ENCODE measurements around the gene HAUS5. TPM values are rescaled to one million over a fixed set of nuclear protein-coding genes. Genes with fewer than 3 reads are reported as not detected.

The HAUS5 gene
- total RNA-seq, 1 experiment from 2014 or later, result 32.9 TPM

- H4K91ac ChIP-seq (ENCODE audit: insufficient read length, low read depth, low read length), result no peak overlapping the region
- no peak overlapping the region for H3K27ac ChIP-seq (ENCODE audit: insufficient read length, low read depth, low read length)
- H3K9me3 ChIP-seq (ENCODE audit: control insufficient read depth, low read depth, low read length), result no peaks in the 10 kb centered on the region
- H3K27me3 ChIP-seq (ENCODE audit: insufficient read depth, low read length), result no peaks in the 10 kb centered on the region
- DNase-seq, result no peak
- peaks cover 2% of the 10 kb centered on the region; the same call in 1 of the 2 replicates for H3K4me1 ChIP-seq (ENCODE audit: insufficient read depth, low read length)
- no peaks in the 10 kb centered on the region for H3K79me1 ChIP-seq (ENCODE audit: insufficient read depth, low read depth, low read length, poor library complexity, severe bottlenecking)
- H3K18ac ChIP-seq (ENCODE audit: insufficient read length, low read depth, low read length), result no peak overlapping the region
- no peak overlapping the region for H4K8ac ChIP-seq (replicated peaks; ENCODE audit: insufficient read length, low read depth, low read length)
- H3T11ph ChIP-seq (ENCODE audit: low read length), result no peak overlapping the region
- Mint-ChIP-seq H3K4me1 (peaks cover 1 to 5% of the 10 kb centered on the region in 2 experiments), H3K36me3 (ENCODE audit: insufficient read depth in 1 of 3, low read depth in 3 of 3) (peaks cover 33 to 76% (median 62%) of the 10 kb centered on the region in 3 experiments), H3K9me3 (no peaks in the 10 kb centered on the region), H3K27me3 (ENCODE audit: low read depth) (peaks cover under 1% of the 10 kb centered on the region; the same call in 1 of the 2 replicates), H3K27ac (no peak overlapping the region), H3K4me3 (no peak overlapping the region)
- H2BK20ac ChIP-seq (ENCODE audit: low read depth, low read length, poor library complexity, severe bottlenecking), result no peak overlapping the region
- TF ChIP-seq, protein P1, sequence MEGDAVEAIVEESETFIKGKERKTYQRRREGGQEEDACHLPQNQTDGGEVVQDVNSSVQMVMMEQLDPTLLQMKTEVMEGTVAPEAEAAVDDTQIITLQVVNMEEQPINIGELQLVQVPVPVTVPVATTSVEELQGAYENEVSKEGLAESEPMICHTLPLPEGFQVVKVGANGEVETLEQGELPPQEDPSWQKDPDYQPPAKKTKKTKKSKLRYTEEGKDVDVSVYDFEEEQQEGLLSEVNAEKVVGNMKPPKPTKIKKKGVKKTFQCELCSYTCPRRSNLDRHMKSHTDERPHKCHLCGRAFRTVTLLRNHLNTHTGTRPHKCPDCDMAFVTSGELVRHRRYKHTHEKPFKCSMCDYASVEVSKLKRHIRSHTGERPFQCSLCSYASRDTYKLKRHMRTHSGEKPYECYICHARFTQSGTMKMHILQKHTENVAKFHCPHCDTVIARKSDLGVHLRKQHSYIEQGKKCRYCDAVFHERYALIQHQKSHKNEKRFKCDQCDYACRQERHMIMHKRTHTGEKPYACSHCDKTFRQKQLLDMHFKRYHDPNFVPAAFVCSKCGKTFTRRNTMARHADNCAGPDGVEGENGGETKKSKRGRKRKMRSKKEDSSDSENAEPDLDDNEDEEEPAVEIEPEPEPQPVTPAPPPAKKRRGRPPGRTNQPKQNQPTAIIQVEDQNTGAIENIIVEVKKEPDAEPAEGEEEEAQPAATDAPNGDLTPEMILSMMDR (conservative IDR thresholded peaks at IDR 0.05), result no peak
- WGBS (ENCODE audit: extremely low coverage, insufficient read length, low lambda C conversion rate), result no CpG with 5 or more reads among the region's 29 CpGs
- no peaks in the 10 kb centered on the region for H4K20me1 ChIP-seq (ENCODE audit: control insufficient read depth, insufficient read depth, insufficient read length)
- no peak overlapping the region for H3K23ac ChIP-seq (ENCODE audit: insufficient read length, low read depth, low read length)
- H3K56ac ChIP-seq (ENCODE audit: insufficient read length, low read depth, low read length), result no peak overlapping the region
- H4K5ac ChIP-seq (ENCODE audit: insufficient read length, low read depth, low read length), result no peak overlapping the region
- no peak overlapping the region for H2AFZ ChIP-seq (ENCODE audit: low read length)
- H3K79me2 ChIP-seq (ENCODE audit: insufficient read depth, low read length), result no peaks in the 10 kb centered on the region; the same call in 1 of the 2 replicates
- no peak overlapping the region for H2BK120ac ChIP-seq (ENCODE audit: low read depth, low read length, poor library complexity, severe bottlenecking)
- no peak overlapping the region for H3K4ac ChIP-seq (ENCODE audit: low read depth, low read length)
- no peak overlapping the region for H3K4me2 ChIP-seq (ENCODE audit: insufficient read depth, insufficient read length, low read length)
- peaks cover 3% of the 10 kb centered on the region for H3K23me2 ChIP-seq (ENCODE audit: insufficient read length, low read depth, low read length, poor library complexity, severe bottlenecking)
- H2AK5ac ChIP-seq (ENCODE audit: insufficient read length, low read length), result no peak overlapping the region
- no peak overlapping the region for H2BK15ac ChIP-seq (ENCODE audit: low read depth, low read length)
- no peak overlapping the region for H3K9ac ChIP-seq (ENCODE audit: extremely low read depth, insufficient read length, low read length)
- no peak overlapping the region for H2BK12ac ChIP-seq (ENCODE audit: insufficient read length, low read depth, low read length)
- H2BK5ac ChIP-seq (ENCODE audit: insufficient read length, low read length), result no peak overlapping the region
- H3K14ac ChIP-seq (ENCODE audit: insufficient read depth, low read length), result no peak overlapping the region
Observed at GRCh38 chr19:35633727-35634440, 21.3 kb downstream of the HAUS5 start.

Data from H9 (cell line).